CD4-positive, alpha-beta T cell treated with Interferon alpha-2 for 1 hour (primary cell): ENCODE data around the gene PAX7.

Experiments
- DNase-seq, 2 donors: peaks; one replicate each; pipeline ENCODE4 v3.0.0-alpha.2; 2020 to 2022

PAX7 gene

GRCh38 chr1:18711536-18712251 is 81.0 kb downstream of the PAX7 start:
- no peak for DNase-seq

DNA sequence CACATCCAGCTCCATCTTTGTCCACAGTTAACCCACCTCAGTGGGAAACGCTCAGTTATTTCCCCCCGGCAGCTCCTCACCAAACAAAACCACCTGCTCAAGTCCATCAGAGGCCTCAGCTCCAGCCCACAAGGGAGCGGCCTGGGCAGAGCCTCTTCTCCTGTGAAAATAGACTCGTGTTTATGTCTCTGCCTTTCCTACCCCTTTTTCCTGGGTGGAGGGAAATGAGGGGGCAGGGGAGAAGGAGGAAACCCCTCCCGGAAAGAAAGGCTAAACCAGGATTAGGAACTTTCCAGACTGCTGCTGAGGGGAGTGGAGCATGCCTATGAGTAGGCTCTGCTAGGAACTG is 81.6 kb downstream of the PAX7 start:
- no peak for DNase-seq

GRCh38 chr1:18714404-18715175 is 83.9 kb downstream of the PAX7 start:
- DNase-seq, result no peak

- DNase-seq, result no peak
Measured at GRCh38 chr1:18716112-18716784, 85.6 kb downstream of the PAX7 start.

DNA sequence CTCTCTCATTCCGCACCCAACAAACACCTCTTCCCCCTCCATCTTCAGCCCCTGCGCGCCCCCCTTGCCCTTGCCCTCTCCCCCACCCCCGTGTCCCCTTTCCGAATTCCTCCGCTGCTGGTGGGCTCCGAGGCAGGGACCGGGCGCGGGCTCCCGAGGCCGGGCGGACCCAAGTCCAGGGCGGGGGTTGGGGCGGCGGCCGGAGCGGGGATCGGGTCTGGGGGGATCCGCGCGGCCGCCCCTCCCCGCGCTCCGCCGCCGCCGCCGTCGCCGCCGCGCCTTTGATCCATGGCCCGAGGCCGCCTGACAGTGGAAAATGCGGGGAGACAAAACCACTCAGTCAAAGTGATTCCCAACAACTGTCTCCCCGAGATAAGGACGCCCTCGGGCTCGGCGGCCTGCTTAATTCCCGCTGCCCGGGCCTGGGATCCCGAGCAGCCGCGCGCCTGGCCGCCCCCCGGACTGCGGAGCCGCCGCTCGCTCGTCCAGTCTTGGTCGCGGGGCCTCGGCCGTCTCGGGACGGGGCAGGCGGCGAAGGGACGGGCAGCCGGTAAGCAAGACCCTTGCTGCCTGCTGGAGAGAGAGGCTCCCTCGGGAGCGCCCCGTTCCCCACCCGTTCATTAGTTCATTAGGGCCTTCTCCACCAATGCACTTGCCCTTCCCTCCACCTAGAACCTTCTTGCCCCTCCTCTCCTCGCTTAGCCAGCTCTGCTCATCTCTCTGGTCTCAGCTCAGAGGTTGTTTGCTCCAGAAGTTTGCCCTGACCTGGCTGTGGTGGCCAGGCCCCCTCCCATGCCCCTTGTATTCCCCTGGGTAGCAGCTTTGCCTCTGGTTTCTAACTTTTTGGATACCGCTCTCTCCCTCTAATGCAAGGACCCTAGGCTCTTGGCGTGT is 86.4 kb downstream of the PAX7 start:
- no peak for DNase-seq

DNA sequence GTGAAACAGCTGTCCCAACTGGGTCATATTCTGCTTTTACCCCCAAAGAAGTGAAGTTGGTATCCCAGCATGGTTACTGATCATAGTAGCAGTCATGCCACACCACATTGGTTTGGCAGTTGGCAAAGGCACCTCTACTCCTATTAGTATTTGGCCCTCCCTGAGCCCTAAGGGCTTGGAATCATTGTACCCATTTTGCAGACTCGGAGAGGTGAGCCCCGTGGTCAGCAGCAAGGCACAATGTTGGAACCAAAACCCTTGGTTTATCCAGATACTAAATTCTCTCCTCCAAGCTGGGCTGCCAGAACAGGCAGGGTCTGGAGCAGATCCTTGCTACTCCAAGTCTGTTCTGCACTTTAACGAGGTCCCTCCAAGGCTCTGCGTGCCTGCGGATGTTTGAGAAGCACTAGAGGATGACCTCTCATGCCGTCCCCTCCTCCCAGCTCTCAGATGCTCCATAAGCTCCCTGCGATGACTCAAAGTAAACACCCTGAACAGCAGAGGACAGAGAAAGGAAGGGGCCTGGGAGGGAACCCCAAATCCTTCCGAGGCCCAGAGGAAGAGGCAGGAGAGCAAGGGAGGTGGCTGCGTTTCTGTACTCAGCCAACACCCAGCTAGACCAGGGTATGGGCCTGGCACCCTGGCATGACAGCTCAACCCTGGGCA is 89.3 kb downstream of the PAX7 start:
- no peak for DNase-seq

DNA sequence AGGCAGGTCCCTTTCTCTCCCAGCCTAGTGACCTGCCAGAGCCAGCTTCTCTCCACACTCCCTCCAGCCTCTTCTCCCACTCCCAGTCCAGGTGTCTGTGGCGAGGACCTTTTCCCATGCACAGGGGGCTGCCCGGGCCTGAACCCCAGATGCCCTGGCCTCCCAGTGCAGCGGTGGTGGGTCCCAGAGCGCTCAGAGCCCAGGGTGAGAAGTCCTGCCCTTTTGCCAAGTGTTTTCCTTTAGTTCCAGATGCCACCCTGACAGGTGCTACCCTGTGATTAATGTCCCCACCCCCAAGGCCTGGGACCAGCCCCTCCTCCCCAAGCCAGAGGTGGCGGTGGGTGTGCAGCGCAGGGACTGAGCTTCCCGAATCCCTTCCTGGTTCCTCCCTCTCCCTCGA is 90.4 kb downstream of the PAX7 start:
- no peak for DNase-seq

DNA sequence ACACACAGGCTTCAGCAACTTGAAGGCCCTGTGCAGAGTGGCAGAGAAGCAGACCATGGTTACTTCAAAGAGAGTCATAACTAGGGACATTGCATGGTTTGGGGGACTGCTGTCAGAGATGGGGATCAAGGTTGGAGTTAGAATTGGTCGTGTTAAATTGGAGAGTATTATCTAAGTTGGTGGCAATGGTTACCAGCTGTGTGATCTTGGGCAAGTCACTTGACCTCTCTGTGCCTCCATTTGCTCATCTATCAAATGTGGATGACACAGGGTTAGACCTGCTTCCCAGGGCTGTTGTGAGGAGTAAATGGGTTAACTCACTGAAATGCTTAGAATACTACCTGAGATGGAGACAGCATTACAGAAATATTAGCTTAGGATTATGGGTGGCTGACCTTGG is 91.1 kb downstream of the PAX7 start:
- DNase-seq, result no peak

DNA sequence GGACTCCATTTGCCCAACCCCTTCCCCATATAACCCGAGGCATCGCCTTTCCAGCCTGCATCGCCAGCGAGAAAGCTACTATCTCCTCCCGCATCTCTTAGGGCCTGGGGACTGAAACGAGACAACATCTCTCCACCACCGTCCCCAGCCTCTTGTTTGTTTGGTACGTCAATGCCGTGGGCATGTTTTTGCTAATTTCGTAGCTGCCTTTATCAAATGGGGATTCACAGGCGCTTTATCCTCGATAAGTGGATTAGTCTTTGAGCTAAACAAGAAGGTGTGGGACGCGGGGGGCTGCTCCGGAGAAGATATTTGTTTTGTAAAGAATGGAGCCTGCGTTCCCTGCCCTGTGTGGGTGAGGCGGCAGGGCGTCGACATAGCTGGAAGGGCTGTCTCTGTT is 91.6 kb downstream of the PAX7 start:
- no peak for DNase-seq

DNA sequence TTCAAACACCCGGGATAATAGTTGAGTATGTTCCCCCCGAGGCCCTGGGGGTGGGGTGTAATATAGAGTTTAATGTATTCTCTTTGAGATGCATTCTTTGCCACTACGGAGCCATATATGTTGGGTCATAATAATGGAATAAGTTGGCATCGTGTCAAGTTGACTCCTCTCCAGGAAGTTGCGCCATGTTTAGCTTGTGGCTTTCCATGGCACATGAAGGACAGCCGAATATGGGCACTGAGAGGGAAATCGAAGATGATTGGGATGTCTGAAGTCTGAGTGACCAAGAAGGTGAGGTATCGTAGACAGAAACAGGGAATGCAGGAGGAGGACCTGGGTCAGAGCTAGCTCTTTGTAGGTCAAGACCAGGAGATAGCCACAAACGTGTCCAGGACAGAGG is 92.6 kb downstream of the PAX7 start:
- DNase-seq, result no peak

DNA sequence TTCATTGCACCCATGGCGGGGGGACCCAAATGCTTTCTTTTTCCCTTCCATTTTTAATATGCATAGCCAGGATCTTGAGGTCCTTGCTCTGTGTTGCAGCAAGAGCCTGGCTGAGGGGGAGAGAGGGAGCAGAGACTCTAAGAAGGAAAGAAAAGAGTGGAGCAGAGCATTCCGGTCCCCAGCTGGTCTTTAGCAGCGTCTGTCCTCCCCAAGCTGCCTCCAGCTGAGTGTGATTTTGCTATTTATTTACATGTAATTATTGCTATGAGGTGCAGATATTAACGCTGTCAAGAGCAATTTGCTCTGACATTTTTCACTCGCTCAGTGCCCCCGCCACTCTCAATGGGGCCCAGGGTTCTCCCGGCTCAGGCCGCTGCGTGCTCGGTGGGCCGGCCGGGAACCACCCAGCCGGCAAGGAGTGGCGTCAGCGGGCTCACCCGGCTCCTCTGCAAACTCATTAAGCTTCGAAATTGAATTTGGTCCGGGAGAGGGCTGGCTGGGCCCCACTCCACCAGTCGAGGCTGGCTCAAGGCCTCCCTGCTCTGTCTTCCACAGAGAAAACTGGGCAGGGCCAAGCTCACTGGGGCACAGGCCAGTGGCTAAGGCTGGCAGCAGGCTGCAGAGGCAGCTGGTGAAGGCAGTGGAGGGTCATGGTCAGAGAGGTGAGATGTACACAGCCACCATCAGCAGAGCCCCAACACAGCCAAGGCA is 93.2 kb downstream of the PAX7 start:
- DNase-seq, result no peak

GRCh38 chr1:18724801-18725200 is 94.2 kb downstream of the PAX7 start:
- no peak for DNase-seq

GRCh38 chr1:18725231-18725895 is 94.7 kb downstream of the PAX7 start:
- no peak for DNase-seq

DNA sequence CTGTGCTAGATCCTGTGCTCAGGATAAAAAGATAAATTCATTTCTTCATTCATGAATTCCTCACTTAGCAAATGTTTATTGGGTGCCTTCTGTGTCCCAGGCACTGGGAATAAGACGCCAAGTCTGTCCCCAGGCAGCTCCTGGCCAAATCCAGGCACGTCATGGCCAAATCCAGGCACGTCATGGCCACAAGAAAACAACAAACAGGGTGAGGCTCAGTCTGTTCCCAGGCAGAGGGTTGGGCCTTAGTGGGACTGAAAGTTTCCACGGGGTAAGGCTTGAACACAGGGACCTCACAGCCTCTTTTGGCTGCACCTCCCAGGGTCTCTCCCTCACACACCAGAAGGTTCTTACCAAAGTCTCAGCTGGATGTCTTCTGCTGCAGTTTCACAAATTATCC is 95.7 kb downstream of the PAX7 start:
- DNase-seq, result no peak

GRCh38 chr1:18727956-18728355 is 97.3 kb downstream of the PAX7 start:
- no peak for DNase-seq

GRCh38 chr1:18730321-18730720 is 99.7 kb downstream of the PAX7 start:
- no peak for DNase-seq

- no peak for DNase-seq
Measured at GRCh38 chr1:18731148-18731547, 100.5 kb downstream of the PAX7 start.

DNA sequence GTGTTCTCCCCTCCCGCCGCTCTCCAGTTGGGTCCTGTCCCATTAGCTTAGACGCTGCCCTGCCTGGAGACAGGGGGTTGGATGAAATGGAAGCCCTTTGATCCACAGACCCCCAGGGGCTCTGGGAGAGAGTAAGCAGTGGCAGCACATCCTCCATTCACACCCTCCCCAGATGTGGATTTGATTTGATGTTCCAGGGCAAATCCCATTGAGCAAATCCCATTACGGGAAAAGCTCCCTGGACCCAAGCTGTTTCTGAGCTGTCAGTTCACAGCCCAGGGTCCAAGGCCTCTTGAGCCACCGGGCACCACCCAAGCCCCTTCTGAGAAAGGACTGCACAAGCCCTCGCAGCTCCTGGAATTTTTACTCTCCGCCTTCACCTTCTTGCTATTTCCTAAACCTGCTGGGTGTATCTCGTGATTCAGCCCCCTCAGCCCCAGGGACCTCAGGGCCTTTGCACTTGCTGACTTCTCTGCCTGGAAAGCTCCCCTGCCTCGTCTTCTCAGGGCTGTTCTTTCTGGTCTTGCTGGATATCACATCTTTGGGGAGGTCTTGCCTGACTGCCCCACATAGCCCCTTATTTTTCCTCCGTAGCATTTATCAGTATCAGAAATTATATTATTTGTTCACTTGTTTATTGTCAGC is 101.1 kb downstream of the PAX7 start:
- DNase-seq, result no peak

- no peak for DNase-seq
Measured at GRCh38 chr1:18732686-18733085, 102.0 kb downstream of the PAX7 start.

GRCh38 chr1:18734001-18734400 is 103.4 kb downstream of the PAX7 start:
- no peak for DNase-seq
